Ovary (tissue), 9 donors: Measurements from ENCODE around the gene L3MBTL2. TPM values are rescaled to one million over a fixed set of nuclear protein-coding genes. Genes with fewer than 3 reads are reported as not detected.

Experiments
- DNase-seq, 5 donors: peaks; one replicate each; pipeline ENCODE4 v3.0.0-alpha.2; 2019 to 2020
- H3K27ac ChIP-seq, 2 donors: fragments of 200-600 bp; one replicate each; pipeline versions ENCODE4 v1.5.1 to v1.8.0; 2019 to 2022
- H3K27me3 ChIP-seq: fragments of 200-600 bp; one replicate; pipeline ENCODE4 v1.8.0; 2022
- H3K36me3 ChIP-seq: fragments of 200-600 bp; sonication (generic); one replicate; pipeline ENCODE4 v1.5.1; 2019
- H3K4me1 ChIP-seq: one replicate; pipeline ENCODE4 v1.8.1; 2013; ENCODE audit warnings: mild to moderate bottlenecking, moderate library complexity; ENCODE audit not compliant: insufficient read depth
- H3K4me3 ChIP-seq: fragments of 200-600 bp; sonication (generic); one replicate; pipeline ENCODE4 v1.5.1; 2017
- H3K9me3 ChIP-seq, 2 donors: fragments of 200-600 bp in 1 of 2; sonication (generic) in 1 of 2; one replicate each; pipeline versions ENCODE4 v1.5.1 to v1.8.1; 2013 to 2019; ENCODE audit warnings: mild to moderate bottlenecking in 1 of 2, moderate library complexity in 1 of 2
- EP300 ChIP-seq: sonication (generic); formaldehyde crosslinking; IDR thresholded peaks from one replicate; pipeline ENCODE4 v1.6.1; 2017; ENCODE audit warnings: antibody characterized with exemption
- POLR2A ChIP-seq: fragments of 450-650 bp; IDR thresholded peaks from one replicate; pipeline ENCODE4 v1.6.1; 2017; ENCODE audit warnings: antibody characterized with exemption, mild to moderate bottlenecking, moderate library complexity
- WGBS, 3 donors: extraction: QIAGEN DNeasy Blood & Tissue Kit in 1 of 3; methylation state at CpG; one replicate each; pipeline versions ENCODE4 v1.1.5 to v1.1.7; 2013 to 2017; 5-methylcytosine and 5-hydroxymethylcytosine counted together
- intact Hi-C, 4 donors: fragments of 100-400 bp; cut with DNase I; formaldehyde crosslinking; loops; one replicate each; pipeline versions ENCODE4 v1.11.0 to v1.15.1; 2022 to 2023
- polyA plus RNA-seq, 2 donors: library from polyadenylated mRNA; stranded (reverse); fragments of 200-250 nt in 1 of 2; fragments of 350-450 nt in 1 of 2; fragmentation: Illumina TruSeq in 1 of 2; extraction: RNeasy Lipid Tissue Mini Kit (QIAGEN cat#74804) in 1 of 2; gene quantifications; one replicate each; pipeline ENCODE4 v1.2.3, GENCODE V29; 2013 to 2014
- total RNA-seq, 7 donors: library from RNA; depleted of rRNA in 2 of 7; stranded (reverse); fragments of >200 nt in 2 of 7; fragmentation: NEBNext Ultra II Directional in 3 of 7; extraction: Animal tissue kit (Norgen Biotek cat#: 25700) in 3 of 7; gene quantifications; one replicate each; pipeline versions ENCODE4 v1.1.0 to v1.2.4, GENCODE V29; 2016 to 2023
- TF ChIP-seq, protein P1 (sequence below), 3 donors: fragments of 450-650 bp in 2 of 3; fragments of 200-600 bp in 1 of 3; IDR thresholded peaks; one replicate each; pipeline versions ENCODE4 v1.5.1 to v1.8.0; 2016 to 2022; ENCODE audit warnings: antibody characterized with exemption in 3 of 3, mild to moderate bottlenecking in 1 of 3
- donor health status: DM: no; HTN: no; CAD: no; lungs with moderate emphysema.
- donor health status: DM: no; HTN: no; CAD: no.
- donor health status: Bipolar disorder and iron deficiency.
- donor health status: DM: yes; HTN: yes; CAD: no.
- donor health status: DM: no; HTN: no; CAD: no.
- donor health status: DM: yes; HTN: yes; CAD: no.

Gene L3MBTL2
- total and polyA plus RNA-seq, 9 donors, result 8.9 to 32.1 (median 25.3) TPM

DNA sequence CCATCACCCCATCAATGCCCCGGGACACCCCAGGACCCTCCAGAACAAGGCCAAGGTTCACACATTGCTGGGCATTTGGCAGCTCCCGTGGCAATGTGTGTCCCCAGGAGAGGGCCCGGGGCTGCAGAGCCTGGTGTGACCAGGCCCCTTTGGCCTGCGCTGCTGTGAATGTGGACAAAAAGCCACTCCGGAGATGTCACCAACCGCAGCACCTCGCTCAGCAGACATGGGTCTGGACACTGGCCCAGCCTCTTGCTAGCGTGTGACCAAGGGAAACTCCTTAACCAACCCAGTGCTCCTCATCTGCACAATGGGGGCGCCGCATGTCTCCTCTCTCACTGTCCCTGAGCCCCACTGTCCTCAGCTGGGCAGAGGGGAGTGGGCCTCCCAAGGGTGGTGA is 43.6 kb downstream of the L3MBTL2 start:
- Histone ChIP-seq H3K27ac (no peak overlapping the region), H3K4me1 (no peaks in the 10 kb centered on the region), H3K4me3 (no peak overlapping the region), H3K9me3 (no peaks in the 10 kb centered on the region), H3K27me3 (no peaks in the 10 kb centered on the region), H3K36me3 (no peaks in the 10 kb centered on the region)
- intact Hi-C loops, result no loop called here
- 93 to 95% (median 93%) methylated on average over 10 of the region's 10 CpGs for WGBS, 3 donors
- no peak for DNase-seq
- TF ChIP-seq, protein P1, sequence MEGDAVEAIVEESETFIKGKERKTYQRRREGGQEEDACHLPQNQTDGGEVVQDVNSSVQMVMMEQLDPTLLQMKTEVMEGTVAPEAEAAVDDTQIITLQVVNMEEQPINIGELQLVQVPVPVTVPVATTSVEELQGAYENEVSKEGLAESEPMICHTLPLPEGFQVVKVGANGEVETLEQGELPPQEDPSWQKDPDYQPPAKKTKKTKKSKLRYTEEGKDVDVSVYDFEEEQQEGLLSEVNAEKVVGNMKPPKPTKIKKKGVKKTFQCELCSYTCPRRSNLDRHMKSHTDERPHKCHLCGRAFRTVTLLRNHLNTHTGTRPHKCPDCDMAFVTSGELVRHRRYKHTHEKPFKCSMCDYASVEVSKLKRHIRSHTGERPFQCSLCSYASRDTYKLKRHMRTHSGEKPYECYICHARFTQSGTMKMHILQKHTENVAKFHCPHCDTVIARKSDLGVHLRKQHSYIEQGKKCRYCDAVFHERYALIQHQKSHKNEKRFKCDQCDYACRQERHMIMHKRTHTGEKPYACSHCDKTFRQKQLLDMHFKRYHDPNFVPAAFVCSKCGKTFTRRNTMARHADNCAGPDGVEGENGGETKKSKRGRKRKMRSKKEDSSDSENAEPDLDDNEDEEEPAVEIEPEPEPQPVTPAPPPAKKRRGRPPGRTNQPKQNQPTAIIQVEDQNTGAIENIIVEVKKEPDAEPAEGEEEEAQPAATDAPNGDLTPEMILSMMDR (IDR thresholded peaks at IDR 0.05), result no peak
- TF ChIP-seq EP300, result no peak
- no peak for TF ChIP-seq POLR2A

GRCh38 chr22:41249442-41249841 is 44.3 kb downstream of the L3MBTL2 start:
- Histone ChIP-seq H3K36me3 (no peaks in the 10 kb centered on the region), H3K4me3 (no peak overlapping the region), H3K27me3 (no peaks in the 10 kb centered on the region), H3K9me3 (no peaks in the 10 kb centered on the region), H3K27ac (no peak overlapping the region), H3K4me1 (no peaks in the 10 kb centered on the region)
- intact Hi-C loops, result no loop called here
- WGBS, 3 donors, result 86 to 94% (median 86%) methylated on average over 14 of the region's 14 CpGs
- DNase-seq, result no peak
- TF ChIP-seq EP300 (no peak), POLR2A (no peak)
- TF ChIP-seq, protein P1 (IDR thresholded peaks at IDR 0.05), result no peak

GRCh38 chr22:41250127-41250526 is 45.0 kb downstream of the L3MBTL2 start:
- H3K36me3 ChIP-seq, result no peaks in the 10 kb centered on the region
- 92 to 93% (median 92%) methylated on average over 12 of the region's 12 CpGs for WGBS, 3 donors
- H3K27ac ChIP-seq, result no peak overlapping the region
- H3K27me3 ChIP-seq, result no peaks in the 10 kb centered on the region
- TF ChIP-seq, protein P1 (IDR thresholded peaks at IDR 0.05), result no peak
- TF ChIP-seq POLR2A (no peak), EP300 (no peak)
- H3K4me1 ChIP-seq, result no peaks in the 10 kb centered on the region
- H3K4me3 ChIP-seq, result no peak overlapping the region
- no peak for DNase-seq
- intact Hi-C loops, result no loop called here
- H3K9me3 ChIP-seq, result no peaks in the 10 kb centered on the region

GRCh38 chr22:41252365-41252764 is 47.3 kb downstream of the L3MBTL2 start:
- H3K4me3 ChIP-seq, result no peak overlapping the region
- no peak overlapping the region for H3K27ac ChIP-seq
- TF ChIP-seq, protein P1 (IDR thresholded peaks at IDR 0.05), result no peak
- TF ChIP-seq EP300 (no peak), POLR2A (no peak)
- H3K36me3 ChIP-seq, result no peaks in the 10 kb centered on the region
- H3K9me3 ChIP-seq, result no peaks in the 10 kb centered on the region
- H3K27me3 ChIP-seq, result no peaks in the 10 kb centered on the region
- DNase-seq, result no peak
- intact Hi-C loops, result no loop called here
- 86 to 92% (median 88%) methylated on average over 8 of the region's 8 CpGs for WGBS, 3 donors
- H3K4me1 ChIP-seq, result no peaks in the 10 kb centered on the region
